GM21360 (cell line): ENCODE results near the gene NLRP10.

ENCODE experiments used
- ATAC-seq: cut with Tn5 transposase; IDR thresholded peaks from one replicate; pipeline ENCODE4 v1.9.1; 2021; ENCODE audit warnings: mild to moderate bottlenecking, moderate library complexity; ENCODE audit not compliant: unreplicated experiment

The NLRP10 gene

GRCh38 chr11:7977232-7977917 lies 12.1 kb upstream of the NLRP10 start:
- no peak for ATAC-seq

DNA sequence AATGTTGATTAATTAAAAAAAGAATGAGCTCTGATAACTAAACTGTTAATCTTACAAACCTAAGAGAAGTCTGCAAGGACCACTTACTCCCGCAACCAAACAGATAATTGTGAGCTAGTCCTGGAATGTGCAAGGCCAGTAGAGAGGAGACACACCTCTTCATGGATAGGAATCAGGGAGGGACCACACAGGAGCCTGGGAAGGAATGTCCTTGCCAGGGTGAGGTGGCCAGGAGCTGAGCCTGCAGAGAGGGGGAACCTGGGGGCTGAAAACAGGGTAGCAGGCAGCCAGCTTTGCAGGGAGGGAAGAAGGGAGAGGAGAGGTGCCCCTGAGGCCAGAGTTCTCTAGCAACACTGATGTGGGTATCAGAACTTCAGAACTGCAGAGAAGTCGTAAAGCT lies 9.4 kb upstream of the NLRP10 start:
- ATAC-seq, result no peak

DNA sequence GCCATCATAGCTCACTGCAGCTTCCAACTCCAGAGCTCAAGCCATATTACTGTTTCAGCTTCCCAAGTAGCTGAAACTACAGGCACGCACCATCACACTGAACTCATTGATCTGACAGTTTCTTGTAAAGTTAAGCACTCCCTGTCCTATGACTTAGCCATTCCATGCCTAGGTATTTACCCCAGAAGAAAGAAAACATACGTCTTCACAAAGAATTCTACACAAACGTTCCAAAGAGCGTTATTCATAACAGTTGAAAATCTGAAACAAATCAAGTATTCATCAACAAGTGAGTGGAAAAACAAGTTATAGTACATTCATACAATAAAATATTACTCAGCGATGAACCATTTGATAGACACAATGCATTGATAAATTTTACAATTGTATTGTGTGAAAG lies 7.8 kb upstream of the NLRP10 start:
- no peak for ATAC-seq

DNA sequence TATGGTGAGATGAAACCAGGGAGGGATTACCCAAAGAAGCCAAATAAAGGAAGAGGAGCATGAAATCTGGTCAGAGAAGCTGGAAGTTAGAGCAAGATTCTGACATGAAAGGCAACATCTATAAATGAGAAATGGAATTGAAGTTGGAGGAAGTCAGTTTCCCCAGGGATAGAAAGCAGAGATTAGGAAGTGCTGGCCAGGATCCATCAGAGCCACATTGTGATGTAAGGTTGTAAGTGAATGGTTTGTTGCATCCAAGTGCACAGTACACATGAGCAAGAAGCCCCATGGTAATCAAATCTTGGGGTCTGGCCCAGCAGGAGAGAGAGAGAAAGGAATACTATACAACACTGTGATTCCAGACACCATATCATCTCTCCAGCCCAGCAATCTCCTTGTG lies 6.6 kb upstream of the NLRP10 start:
- ATAC-seq, result no peak

DNA sequence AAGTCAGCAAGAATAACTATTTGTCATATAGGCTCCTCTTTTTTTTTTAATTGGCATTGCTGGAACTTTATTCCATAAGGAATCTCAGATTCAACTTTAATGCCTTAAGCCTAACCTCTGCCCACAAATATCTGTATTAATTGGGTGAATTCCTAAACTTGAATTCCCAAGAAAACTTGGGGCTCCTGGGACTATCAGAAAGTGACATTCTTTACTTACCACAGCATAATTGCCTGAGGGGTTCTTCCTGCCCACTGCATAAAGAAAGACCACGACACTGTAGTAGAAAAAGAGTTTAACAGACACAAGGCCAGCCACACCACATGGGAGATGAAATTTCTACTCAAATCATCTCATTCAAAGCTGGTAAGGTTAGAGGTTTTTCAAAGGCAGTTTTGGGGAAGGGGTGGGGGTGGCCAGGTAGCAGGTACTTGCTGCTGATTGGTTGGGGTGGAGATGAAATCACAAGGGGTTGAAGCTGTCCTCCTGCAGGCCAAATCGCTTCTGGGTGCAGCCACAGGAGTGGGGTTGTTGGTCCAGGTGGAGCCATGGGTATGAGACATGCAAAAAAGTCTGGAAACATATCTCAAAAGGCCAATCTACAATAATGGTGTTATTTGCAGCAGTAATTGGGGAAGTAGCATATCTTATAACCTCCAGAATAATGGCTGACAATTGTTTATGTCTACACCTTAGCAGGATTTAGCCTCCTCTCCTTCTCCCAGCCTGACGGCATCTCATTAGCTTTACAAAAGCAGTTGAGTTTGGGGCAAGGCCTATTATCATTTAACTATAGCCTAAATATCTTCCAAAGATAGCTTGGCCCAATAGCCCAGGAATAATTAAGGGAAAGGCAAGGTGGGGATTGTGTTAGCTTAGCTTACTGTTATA lies 4.8 kb upstream of the NLRP10 start:
- ATAC-seq, result no peak

DNA sequence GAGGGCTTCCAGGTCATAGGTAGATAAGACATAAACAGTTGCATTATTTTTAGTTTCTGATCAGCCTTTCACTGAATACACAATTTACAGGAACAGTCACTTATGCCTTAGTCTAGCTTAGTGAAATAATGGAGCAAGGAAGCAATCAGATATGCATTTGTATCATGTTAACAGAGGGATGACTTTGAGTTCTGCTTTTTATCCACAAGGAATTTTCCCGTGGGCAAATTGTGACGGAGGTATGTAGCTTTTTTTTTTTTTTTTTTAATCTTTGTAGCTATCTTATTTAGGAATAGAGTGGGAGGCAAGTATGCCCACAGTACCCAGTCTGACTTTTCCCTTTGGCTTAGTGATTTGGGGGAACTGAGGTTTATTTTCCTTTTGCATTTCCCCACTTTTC lies 3.4 kb upstream of the NLRP10 start:
- no peak for ATAC-seq

DNA sequence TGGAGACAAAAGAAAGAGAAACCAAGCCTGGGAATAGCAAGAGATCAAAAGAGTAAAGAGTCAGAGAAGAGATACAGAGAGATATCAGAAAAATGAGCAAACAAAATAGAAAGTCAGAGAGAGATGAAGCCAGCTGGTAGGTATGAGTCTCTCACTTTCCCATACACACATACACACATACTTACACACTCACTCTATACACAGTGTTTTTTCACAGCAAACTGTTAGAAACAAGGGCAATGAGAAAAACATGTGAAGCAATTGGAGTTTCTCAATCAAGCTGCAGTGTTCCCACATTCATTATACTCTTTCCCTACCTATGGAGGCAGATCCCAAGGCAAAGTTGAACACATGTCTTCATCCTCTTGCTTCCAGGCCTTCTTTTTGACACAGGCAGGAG lies 2.6 kb upstream of the NLRP10 start:
- ATAC-seq, result no peak

GRCh38 chr11:7967097-7967496 lies 1.9 kb upstream of the NLRP10 start:
- ATAC-seq, result no peak

GRCh38 chr11:7964873-7965272 lies 374 bp downstream of the NLRP10 start:
- ATAC-seq, result no peak

DNA sequence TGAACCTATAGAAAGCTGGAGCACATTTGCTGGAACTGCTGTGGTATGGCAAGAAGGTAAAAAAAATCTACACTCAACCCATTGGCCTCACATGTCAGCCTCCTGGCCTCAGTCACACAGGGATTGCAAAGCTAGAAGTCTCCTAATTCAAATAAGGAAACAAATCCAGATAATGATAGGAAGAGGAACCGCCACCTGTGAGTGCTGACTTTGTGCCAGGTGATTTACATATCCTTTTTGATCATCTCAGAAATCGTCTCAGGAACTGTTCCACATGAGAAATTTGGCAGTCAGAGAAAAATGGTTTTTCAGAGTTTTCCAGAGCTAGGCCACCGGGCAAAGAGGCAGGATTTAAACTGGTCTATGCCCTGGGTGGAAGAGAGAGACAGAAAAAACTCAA lies 986 bp downstream of the NLRP10 start:
- ATAC-seq, result no peak

DNA sequence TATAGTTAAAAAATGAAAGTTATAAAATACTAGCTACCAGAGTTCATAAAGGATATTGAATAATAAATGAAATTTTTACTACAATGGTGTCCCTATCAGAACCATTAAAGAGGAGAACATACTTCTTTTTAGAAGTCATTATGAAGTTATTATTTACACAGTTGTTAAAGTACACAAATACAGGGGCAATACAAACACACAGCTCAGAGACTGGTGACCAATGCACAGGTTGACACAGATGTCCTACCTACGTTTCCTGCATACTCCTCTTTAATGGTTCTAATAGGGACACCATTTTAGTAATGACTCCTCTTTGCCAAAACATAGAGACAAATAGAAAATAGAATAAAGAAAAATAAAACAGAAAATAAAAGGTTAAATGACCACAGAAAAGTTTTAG lies 10.1 kb downstream of the NLRP10 start:
- no peak for ATAC-seq

GRCh38 chr11:7949934-7950333 lies 15.3 kb downstream of the NLRP10 start:
- ATAC-seq, result no peak

GRCh38 chr11:7944123-7944522 lies 21.1 kb downstream of the NLRP10 start:
- ATAC-seq, result no peak

- ATAC-seq, result no peak
These were observed 23.6 kb downstream of the NLRP10 start, which contains the start of gene OR10A3 for GRCh38 chr11:7941608-7942007. OR10A3 (minus strand) TSS chr11:7941708; CDS start chr11:7939520, 2,188 bp downstream.

DNA sequence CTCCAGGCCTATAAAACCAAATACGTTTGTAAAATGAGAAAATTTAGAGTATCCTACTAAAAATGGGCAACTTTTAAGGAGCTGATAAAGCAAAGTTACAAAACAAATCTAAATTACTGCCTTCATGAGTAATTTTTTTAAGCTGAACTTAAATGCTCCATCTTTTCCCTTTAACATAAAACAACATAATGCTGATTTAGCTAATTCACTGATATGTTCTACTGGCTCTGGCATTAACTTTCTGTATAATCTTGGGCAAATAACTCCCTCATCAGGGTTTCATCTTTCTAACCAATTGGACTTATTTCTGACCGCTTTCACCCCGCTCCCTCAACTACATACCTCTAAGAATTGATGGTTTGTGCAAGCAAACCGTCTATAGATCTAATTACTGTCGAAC lies 24.1 kb downstream of the NLRP10 start:
- ATAC-seq, result no peak

- no peak for ATAC-seq
These were observed 28.6 kb downstream of the NLRP10 start for GRCh38 chr11:7936615-7937014.

GRCh38 chr11:7931168-7931567 lies 34.1 kb downstream of the NLRP10 start, which contains the start of gene OR10A6:
OR10A6 (minus strand) TSS chr11:7931268; CDS start chr11:7928662, 2,606 bp downstream.
- no peak for ATAC-seq

- no peak for ATAC-seq
These were observed 37.6 kb downstream of the NLRP10 start for GRCh38 chr11:7927635-7928034.

DNA sequence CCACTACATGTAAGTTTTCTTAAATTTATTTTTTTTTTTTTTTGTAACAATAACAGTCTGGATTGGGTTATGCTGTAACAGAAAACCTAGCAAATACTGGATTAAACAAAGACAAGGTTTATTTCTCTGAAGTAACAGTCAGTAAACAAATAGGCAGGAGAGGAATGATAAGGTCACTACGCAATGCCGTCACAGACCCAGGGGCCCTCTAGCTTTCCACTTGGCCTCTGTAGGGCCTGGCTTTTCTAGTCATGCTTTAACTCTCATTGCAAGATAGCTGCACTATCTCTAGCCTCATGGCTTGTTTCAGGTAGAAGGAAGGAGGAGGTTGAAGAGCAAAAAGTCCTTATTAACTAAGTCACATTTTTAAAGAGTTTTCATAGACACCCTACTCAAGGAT lies 40.7 kb downstream of the NLRP10 start:
- ATAC-seq, result no peak

- no peak for ATAC-seq
These were observed 47.1 kb downstream of the NLRP10 start for GRCh38 chr11:7918141-7918540.
